Breast epithelium (tissue), 4 donors: Measurements from ENCODE around the gene UGT1A7. TPM values are rescaled to one million over a fixed set of nuclear protein-coding genes. Genes with fewer than 3 reads are reported as not detected.
"Not testable (repeated sequence)": the region's sequence is repeated elsewhere in the genome, so short reads cannot be mapped to it uniquely, and the experiment has no call there.

Experiments
- DNase-seq, 2 donors: peaks; one replicate each; pipeline ENCODE4 v3.0.0-alpha.2; 2019; ENCODE audit warnings: low spot score in 2 of 2
- H3K27ac ChIP-seq, 2 donors: fragments of 200-600 bp; sonication (generic) in 1 of 2; one replicate each; pipeline ENCODE4 v1.5.1; 2016 to 2019; ENCODE audit warnings: mild to moderate bottlenecking in 1 of 2
- H3K27me3 ChIP-seq, 2 donors: fragments of 200-600 bp; sonication (generic) in 1 of 2; one replicate each; pipeline versions ENCODE4 v1.5.1 to v1.6.0; 2017 to 2019; ENCODE audit warnings: control low read depth in 1 of 2, mild to moderate bottlenecking in 1 of 2
- H3K36me3 ChIP-seq: fragments of 200-600 bp; one replicate; pipeline ENCODE4 v1.5.1; 2019
- H3K4me1 ChIP-seq, 2 donors: fragments of 200-600 bp; sonication (generic); one replicate each; pipeline ENCODE4 v1.5.1; 2016 to 2019; ENCODE audit warnings: control low read depth in 1 of 2
- H3K4me3 ChIP-seq, 3 donors: fragments of 200-600 bp; sonication (generic); 1 replicate in 2 of 3; 2 replicates in 1 of 3; pipeline ENCODE4 v1.5.1; 2016 to 2019; ENCODE audit warnings: mild to moderate bottlenecking in 3 of 3, moderate library complexity in 2 of 3
- H3K9me3 ChIP-seq, 2 donors: fragments of 200-600 bp; sonication (generic) in 1 of 2; one replicate each; pipeline ENCODE4 v1.5.1; 2016 to 2019; ENCODE audit warnings: control low read depth in 1 of 2
- CTCF ChIP-seq, 3 donors: fragments of 450-650 bp; IDR thresholded peaks; one replicate each; pipeline ENCODE4 v1.5.1; 2016 to 2017; ENCODE audit warnings: antibody characterized with exemption in 3 of 3, mild to moderate bottlenecking in 3 of 3, moderate library complexity in 3 of 3
- POLR2A ChIP-seq: fragments of 450-650 bp; IDR thresholded peaks from one replicate; pipeline ENCODE4 v1.6.1; 2016; ENCODE audit warnings: antibody characterized with exemption, mild to moderate bottlenecking, moderate library complexity
- POLR2AphosphoS5 ChIP-seq, 3 donors: sonication (generic); formaldehyde crosslinking; IDR thresholded peaks; one replicate each; pipeline ENCODE4 v1.6.1; 2017; ENCODE audit warnings: antibody characterized with exemption in 3 of 3
- intact Hi-C: fragments of 100-400 bp; cut with DNase I; formaldehyde crosslinking; loops from one replicate; pipeline ENCODE4 v1.15.1; 2023; ENCODE audit warnings: low total_unique reads
- total RNA-seq, 3 donors: library from RNA; depleted of rRNA; stranded (reverse); fragments of >200 nt; gene quantifications; one replicate each; pipeline ENCODE4 v1.1.0, GENCODE V29; 2016

The UGT1A7 gene
- total RNA-seq, 3 donors from 2014 or later, result not detected

- Histone ChIP-seq H3K9me3 (peaks cover 9 to 17% of the 10 kb centered on the region in 2 donors), H3K4me3 (no peak overlapping the region), H3K36me3 (no peaks in the 10 kb centered on the region), H3K4me1 (no peaks in the 10 kb centered on the region), H3K27me3 (no peaks in the 10 kb centered on the region), H3K27ac (no peak overlapping the region)
- no peak for DNase-seq
- intact Hi-C loops, result no loop called here
- TF ChIP-seq POLR2A, result no peak
- TF ChIP-seq CTCF (IDR thresholded peaks at IDR 0.05), result no peak
- no peak for TF ChIP-seq POLR2AphosphoS5 (IDR thresholded peaks at IDR 0.05)
Measured at GRCh38 chr2:233746475-233747282, 65.0 kb downstream of the UGT1A7 start.

GRCh38 chr2:233747283-233747544 lies 65.5 kb downstream of the UGT1A7 start:
- H3K4me1 ChIP-seq, result no peaks in the 10 kb centered on the region
- no peak for DNase-seq
- H3K27me3 ChIP-seq, result no peaks in the 10 kb centered on the region
- no peak for TF ChIP-seq CTCF (IDR thresholded peaks at IDR 0.05)
- no peak for TF ChIP-seq POLR2AphosphoS5 (IDR thresholded peaks at IDR 0.05)
- TF ChIP-seq POLR2A, result no peak
- peaks cover 9 to 17% of the 10 kb centered on the region in 2 donors for H3K9me3 ChIP-seq
- intact Hi-C loops, result no loop called here
- no peaks in the 10 kb centered on the region for H3K36me3 ChIP-seq
- H3K27ac ChIP-seq, result no peak overlapping the region
- H3K4me3 ChIP-seq, result no peak overlapping the region

GRCh38 chr2:233750689-233751088 lies 69.0 kb downstream of the UGT1A7 start:
- peaks cover 9 to 17% of the 10 kb centered on the region in 2 donors for H3K9me3 ChIP-seq
- H3K27ac ChIP-seq, H3K4me3 ChIP-seq, H3K4me1 ChIP-seq, intact Hi-C loops, DNase-seq, H3K27me3 ChIP-seq, H3K36me3 ChIP-seq: not testable (repeated sequence)

- H3K27ac ChIP-seq, H3K4me1 ChIP-seq, DNase-seq, H3K36me3 ChIP-seq, H3K4me3 ChIP-seq, intact Hi-C loops, H3K27me3 ChIP-seq: not testable (repeated sequence)
- peaks cover 9 to 17% of the 10 kb centered on the region in 2 donors for H3K9me3 ChIP-seq
Measured at GRCh38 chr2:233751212-233752009, 69.7 kb downstream of the UGT1A7 start.

GRCh38 chr2:233754872-233755611 lies 73.3 kb downstream of the UGT1A7 start:
- no peak overlapping the region for H3K27ac ChIP-seq
- H3K27me3 ChIP-seq, result no peaks in the 10 kb centered on the region
- intact Hi-C loops, result no loop called here
- TF ChIP-seq CTCF (IDR thresholded peaks at IDR 0.05) (no peak), POLR2A (no peak), POLR2AphosphoS5 (IDR thresholded peaks at IDR 0.05) (no peak)
- H3K4me1 ChIP-seq, result no peaks in the 10 kb centered on the region
- H3K36me3 ChIP-seq, result no peaks in the 10 kb centered on the region
- H3K9me3 ChIP-seq, result peaks cover 9 to 16% of the 10 kb centered on the region in 2 donors
- DNase-seq, result no peak
- no peak overlapping the region for H3K4me3 ChIP-seq
